Duodenal mucosa (tissue), 2 donors: Measurements from ENCODE around the gene OSTN.
"Not testable (repeated sequence)": the region's sequence is repeated elsewhere in the genome, so short reads cannot be mapped to it uniquely, and the experiment has no call there.

Experiments
- H3K27ac ChIP-seq: one replicate; pipeline ENCODE4 v1.7.0; 2013; ENCODE audit warnings: low read depth, low read length
- H3K27me3 ChIP-seq, 2 donors: one replicate each; pipeline ENCODE4 v1.7.0; 2013; ENCODE audit warnings: low read length in 2 of 2, control low read depth in 1 of 2; ENCODE audit not compliant: insufficient read depth in 2 of 2, control insufficient read depth in 1 of 2
- H3K36me3 ChIP-seq, 2 donors: one replicate each; pipeline ENCODE4 v1.7.0; 2013; ENCODE audit warnings: low read length in 2 of 2, control low read depth in 1 of 2; ENCODE audit not compliant: insufficient read depth in 2 of 2, control insufficient read depth in 1 of 2
- H3K4me1 ChIP-seq, 2 donors: one replicate each; pipeline ENCODE4 v1.7.0; 2013; ENCODE audit warnings: low read length in 2 of 2, control low read depth in 1 of 2; ENCODE audit not compliant: insufficient read depth in 2 of 2, control insufficient read depth in 1 of 2
- H3K4me3 ChIP-seq, 2 donors: one replicate each; pipeline ENCODE4 v1.7.0; 2013; ENCODE audit warnings: low read length in 2 of 2, low read depth in 1 of 2
- H3K9ac ChIP-seq, 2 donors: one replicate each; pipeline ENCODE4 v1.7.0; 2013; ENCODE audit warnings: low read length in 2 of 2, low read depth in 1 of 2
- H3K9me3 ChIP-seq, 2 donors: one replicate each; pipeline ENCODE4 v1.7.0; 2013; ENCODE audit warnings: low read length in 2 of 2, control low read depth in 1 of 2; ENCODE audit not compliant: control insufficient read depth in 1 of 2

OSTN gene

DNA sequence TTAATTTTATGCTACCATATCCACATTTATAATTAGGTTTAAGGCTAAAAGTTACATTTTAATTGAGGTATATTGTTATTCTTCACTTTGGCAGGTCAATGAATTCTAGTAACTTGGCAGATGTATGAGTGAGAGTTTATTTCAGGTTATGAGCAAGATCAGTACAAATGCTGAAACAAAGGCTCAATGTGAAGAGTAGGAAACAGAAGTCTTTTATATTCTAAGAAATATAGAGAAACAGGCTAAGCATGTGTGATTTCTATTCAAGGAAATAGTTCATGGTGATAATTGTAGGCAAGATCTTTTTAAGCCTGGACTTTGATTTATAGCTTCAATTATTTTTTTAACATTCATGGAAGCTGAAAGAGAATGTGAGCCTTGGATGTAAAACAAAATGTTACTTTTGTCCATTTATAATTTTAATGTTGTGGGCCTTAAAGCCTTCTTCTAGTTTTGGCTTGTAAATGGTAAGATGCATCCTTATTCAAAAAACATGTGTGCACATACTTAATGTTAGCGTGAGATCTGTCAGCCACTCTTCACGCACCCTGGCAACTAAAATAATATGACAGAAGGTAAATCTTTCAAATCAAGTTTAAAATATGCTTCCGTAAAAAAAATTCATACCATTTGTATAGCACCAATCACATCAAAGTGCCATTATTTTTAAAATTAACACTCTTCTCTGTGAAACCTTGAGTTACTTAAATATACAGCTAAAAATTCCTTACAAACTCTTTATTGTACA is 22.8 kb upstream of the OSTN start:
- Histone ChIP-seq H3K9ac (no peak overlapping the region), H3K27ac (no peak overlapping the region), H3K9me3 (no peaks in the 10 kb centered on the region), H3K36me3 (no peaks in the 10 kb centered on the region), H3K4me1 (no peaks in the 10 kb centered on the region), H3K4me3 (no peak overlapping the region), H3K27me3 (no peaks in the 10 kb centered on the region)

DNA sequence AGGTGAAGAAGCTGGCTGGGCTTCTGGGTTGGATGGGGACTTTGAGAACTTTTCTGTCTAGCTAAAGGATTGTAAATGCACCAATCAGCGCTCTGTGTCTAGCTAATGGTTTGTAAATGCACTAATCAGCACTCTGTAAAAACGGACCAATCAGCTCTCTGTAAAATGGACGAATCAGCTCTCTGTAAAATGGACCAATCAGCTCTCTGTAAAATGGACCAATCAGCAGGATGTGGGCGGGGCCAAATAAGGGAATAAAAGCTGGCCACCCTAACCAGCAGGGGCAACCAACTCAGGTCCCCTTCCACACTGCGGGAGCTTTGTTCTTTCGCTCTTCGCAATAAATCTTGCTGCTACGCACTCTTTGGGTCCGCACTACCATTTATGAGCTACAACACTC is 13.7 kb upstream of the OSTN start:
- not testable (repeated sequence) for H3K4me1 ChIP-seq, H3K4me3 ChIP-seq, H3K9ac ChIP-seq, H3K36me3 ChIP-seq, H3K27me3 ChIP-seq, H3K27ac ChIP-seq, H3K9me3 ChIP-seq

DNA sequence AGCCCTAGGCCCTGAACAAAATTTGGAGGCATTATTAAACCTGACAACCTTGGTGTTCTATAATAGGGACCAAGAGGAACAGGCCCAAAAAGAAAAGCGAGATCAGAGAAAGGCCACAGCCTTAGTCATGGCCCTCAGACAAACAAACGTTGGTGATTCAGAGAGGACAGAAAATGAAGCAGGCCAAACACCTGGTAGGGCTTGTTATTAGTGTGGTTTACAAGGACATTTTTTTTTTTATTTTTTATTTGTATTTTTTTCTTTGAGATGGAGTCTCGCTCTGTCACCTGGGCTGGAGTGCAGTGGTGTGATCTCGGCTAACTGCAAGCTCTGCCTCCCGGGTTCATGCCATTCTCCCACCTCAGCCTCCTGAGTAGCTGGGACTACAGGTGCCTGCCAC is 10.8 kb upstream of the OSTN start:
- H3K36me3 ChIP-seq, H3K4me3 ChIP-seq, H3K27ac ChIP-seq, H3K27me3 ChIP-seq, H3K4me1 ChIP-seq, H3K9me3 ChIP-seq, H3K9ac ChIP-seq: not testable (repeated sequence)

DNA sequence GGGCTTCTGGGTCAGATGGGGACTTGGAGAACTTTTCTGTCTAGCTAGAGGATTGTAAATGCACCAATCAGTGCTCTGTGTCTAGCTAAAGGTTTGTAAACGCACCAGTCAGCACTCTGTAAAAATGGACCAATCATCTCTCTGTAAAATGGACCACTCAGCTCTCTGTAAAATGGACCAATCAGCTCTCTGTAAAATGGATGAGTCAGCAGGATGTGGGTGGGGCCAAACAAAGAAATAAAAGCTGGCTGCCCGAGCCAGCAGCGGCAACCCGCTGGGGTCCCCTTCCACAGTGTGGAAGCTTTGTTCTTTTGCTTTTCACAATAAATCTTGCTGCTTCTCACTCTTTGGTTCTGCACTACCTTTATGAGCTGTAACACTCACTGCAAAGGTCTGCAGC is 6.8 kb upstream of the OSTN start:
- H3K9me3 ChIP-seq, H3K4me3 ChIP-seq, H3K36me3 ChIP-seq, H3K27me3 ChIP-seq, H3K9ac ChIP-seq, H3K27ac ChIP-seq, H3K4me1 ChIP-seq: not testable (repeated sequence)

DNA sequence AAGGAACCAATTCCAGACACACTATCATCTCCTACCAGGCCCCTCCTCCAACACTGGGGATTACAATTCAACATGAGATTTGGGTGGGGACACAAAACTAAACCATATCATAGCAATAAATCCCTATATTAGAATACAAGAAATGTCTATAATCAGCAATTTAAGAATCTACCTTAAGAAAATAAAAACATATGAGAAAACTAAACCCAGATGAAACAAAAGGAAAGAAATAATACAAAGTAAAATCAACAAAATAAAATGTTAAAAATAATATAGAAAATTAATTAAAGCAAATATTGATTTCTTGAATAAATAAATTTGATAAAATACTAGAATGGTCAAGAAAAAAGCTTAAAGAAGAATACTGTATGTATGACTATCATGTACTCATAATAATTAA is 6.1 kb upstream of the OSTN start:
- Histone ChIP-seq H3K9me3 (no peaks in the 10 kb centered on the region), H3K4me3 (no peak overlapping the region), H3K36me3 (no peaks in the 10 kb centered on the region), H3K27ac (no peak overlapping the region), H3K4me1 (no peaks in the 10 kb centered on the region), H3K9ac (no peak overlapping the region), H3K27me3 (no peaks in the 10 kb centered on the region)

DNA sequence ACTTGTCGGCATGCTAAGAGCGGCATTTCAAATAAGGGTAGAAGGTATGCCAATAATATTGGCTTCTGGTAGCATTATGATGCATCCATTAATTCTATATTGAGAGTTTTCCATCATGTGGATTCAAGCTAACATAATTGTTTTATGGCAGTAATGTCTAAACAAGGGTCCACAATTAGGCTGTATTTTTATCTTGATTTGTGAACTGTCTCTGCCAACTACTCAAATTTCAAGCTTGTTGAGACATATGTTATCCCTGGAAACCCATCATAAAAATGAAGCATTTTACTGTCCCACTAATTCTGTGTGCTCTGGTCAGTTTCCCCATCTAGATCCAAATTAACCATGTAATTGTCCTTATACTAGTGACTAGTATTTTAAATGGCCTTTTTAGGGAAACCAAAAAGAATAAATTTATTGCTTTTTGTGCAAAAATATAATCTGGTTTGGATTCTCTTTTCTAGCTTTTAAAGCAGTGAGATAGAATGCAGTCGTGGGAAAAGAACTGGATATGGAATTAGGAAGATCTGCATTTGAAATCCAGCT is 1.2 kb upstream of the OSTN start:
- Histone ChIP-seq H3K9me3 (no peaks in the 10 kb centered on the region), H3K4me1 (no peaks in the 10 kb centered on the region), H3K9ac (no peak overlapping the region), H3K27me3 (no peaks in the 10 kb centered on the region), H3K36me3 (no peaks in the 10 kb centered on the region), H3K4me3 (no peak overlapping the region), H3K27ac (no peak overlapping the region)

DNA sequence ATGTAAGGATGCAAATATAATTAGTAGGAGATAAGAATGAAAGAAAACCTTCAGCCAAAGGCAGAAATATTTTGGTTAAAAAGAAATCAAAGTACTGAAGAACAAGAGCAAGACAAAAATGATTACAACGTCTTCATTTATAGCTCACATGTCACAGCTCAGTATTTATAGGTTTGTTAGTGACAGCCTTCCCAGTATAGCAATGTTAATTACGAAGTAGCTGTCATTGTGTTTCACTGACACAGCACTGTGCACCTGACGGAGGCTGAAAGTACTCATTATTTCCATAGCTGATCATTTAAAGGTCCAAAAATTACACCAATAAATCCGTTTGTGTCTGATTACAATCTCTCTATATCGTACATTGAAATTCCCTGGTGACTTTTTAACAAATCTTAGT is 561 bp upstream of the OSTN start:
- no peak overlapping the region for H3K9ac ChIP-seq
- no peak overlapping the region for H3K4me3 ChIP-seq
- H3K9me3 ChIP-seq = no peaks in the 10 kb centered on the region
- no peaks in the 10 kb centered on the region for H3K36me3 ChIP-seq
- no peaks in the 10 kb centered on the region for H3K4me1 ChIP-seq
- H3K27ac ChIP-seq = no peak overlapping the region
- no peaks in the 10 kb centered on the region for H3K27me3 ChIP-seq

DNA sequence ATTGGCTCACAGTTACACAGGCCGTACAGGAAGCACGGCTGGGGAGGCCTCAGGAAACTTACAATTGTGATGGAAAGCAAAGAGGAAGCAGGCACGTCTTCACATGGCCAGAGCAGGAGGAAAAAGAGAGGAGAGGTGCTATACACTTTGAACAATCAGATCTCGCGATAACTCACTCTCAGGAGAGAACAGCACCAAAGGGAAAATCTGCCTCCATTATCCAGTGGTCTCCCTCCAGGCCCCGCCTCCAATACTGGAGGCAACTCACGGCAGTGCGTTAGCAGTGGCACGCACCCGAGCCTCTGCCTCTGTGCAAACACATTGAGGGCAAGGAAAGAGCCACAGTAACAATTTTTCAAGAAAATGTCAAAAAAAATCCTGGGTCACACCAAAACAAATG is 11.0 kb downstream of the OSTN start:
- Histone ChIP-seq H3K9me3 (no peaks in the 10 kb centered on the region), H3K4me1 (no peaks in the 10 kb centered on the region), H3K9ac (no peak overlapping the region), H3K27ac (no peak overlapping the region), H3K36me3 (no peaks in the 10 kb centered on the region), H3K4me3 (no peak overlapping the region), H3K27me3 (no peaks in the 10 kb centered on the region)

DNA sequence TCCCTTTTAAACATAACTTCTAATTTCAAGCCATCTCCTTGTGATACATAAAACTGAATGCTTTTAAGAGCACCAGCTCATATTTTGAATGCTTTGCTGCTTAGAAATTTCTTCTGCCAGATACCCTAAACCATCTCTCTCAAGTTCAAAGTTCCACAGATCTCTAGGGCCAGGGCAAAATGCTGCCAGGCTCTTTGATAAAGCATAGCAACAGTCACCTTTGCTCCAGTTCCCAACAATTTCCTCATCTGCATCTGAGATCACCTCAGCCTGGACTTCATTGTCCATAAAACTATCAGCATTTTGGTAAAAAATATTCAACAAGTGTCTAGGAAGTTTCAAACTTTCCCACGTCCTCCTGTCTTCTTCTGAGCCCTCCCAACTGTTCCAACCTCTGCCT is 17.5 kb downstream of the OSTN start:
- Histone ChIP-seq H3K9me3 (no peaks in the 10 kb centered on the region), H3K9ac (no peak overlapping the region), H3K4me1 (no peaks in the 10 kb centered on the region), H3K4me3 (no peak overlapping the region), H3K27ac (no peak overlapping the region), H3K27me3 (no peaks in the 10 kb centered on the region), H3K36me3 (no peaks in the 10 kb centered on the region)

DNA sequence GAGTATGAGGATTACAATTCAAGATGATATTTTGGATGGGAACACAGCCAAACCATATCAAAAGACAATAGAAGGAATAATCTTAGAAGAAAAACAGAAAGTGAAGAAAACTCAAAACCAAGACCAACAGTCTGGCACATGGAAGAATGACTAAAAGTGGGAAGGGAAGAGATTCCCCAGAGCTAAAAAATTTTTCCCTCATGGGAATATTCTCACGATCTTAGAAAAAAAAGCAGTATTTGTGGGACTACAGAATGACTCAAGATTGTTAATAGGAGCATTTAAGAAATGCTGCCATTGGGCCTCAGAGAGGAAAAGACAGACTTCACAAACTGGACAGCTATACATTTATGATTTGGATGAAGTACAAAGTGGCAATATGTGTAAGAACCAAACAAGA is 18.3 kb downstream of the OSTN start:
- H3K4me1 ChIP-seq = no peaks in the 10 kb centered on the region
- H3K36me3 ChIP-seq = no peaks in the 10 kb centered on the region
- no peak overlapping the region for H3K27ac ChIP-seq
- H3K9ac ChIP-seq = no peak overlapping the region
- no peak overlapping the region for H3K4me3 ChIP-seq
- H3K27me3 ChIP-seq = no peaks in the 10 kb centered on the region
- H3K9me3 ChIP-seq = no peaks in the 10 kb centered on the region

DNA sequence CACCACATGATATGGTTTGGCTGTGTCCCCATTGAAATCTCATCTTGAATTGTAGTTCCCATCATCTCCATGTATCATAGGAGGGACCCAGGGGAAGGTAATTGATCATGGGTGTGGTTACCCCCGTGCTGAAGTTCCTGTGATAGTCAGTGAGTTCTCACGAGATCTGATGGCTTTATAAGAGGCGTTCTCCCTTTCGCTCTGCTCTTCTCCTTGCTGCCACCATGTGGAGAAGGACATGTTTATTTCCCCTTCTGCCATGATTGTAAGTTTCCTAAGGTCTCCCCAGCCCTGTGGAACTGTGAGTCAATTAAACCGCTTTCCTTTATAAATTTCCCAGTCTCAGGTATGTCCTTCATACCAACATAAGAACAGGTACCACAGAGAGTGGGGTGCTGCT is 21.9 kb downstream of the OSTN start:
- Histone ChIP-seq H3K4me3 (no peak overlapping the region), H3K4me1 (no peaks in the 10 kb centered on the region), H3K36me3 (no peaks in the 10 kb centered on the region), H3K27me3 (no peaks in the 10 kb centered on the region), H3K9me3 (no peaks in the 10 kb centered on the region), H3K27ac (no peak overlapping the region), H3K9ac (no peak overlapping the region)
